HG03457 (cell line): ENCODE data around the gene RXFP4.
"Not testable (repeated sequence)": the region's sequence is repeated elsewhere in the genome, so short reads cannot be mapped to it uniquely, and the experiment has no call there.

Experiments
- ATAC-seq: cut with Tn5 transposase; IDR thresholded peaks from one replicate; pipeline ENCODE4 v1.9.1; 2021; ENCODE audit warnings: moderate number of reproducible peaks; ENCODE audit not compliant: unreplicated experiment

The RXFP4 gene

GRCh38 chr1:155940993-155941844 lies at the start of gene RXFP4:
Gene RXFP4 (plus strand): TSS chr1:155941638. CDS start chr1:155941710, 72 bp downstream.
- ATAC-seq, result no peak

GRCh38 chr1:155892796-155893195 lies 48.6 kb upstream of the RXFP4 start:
- no peak for ATAC-seq

GRCh38 chr1:155893389-155894142 lies 47.9 kb upstream of the RXFP4 start:
- ATAC-seq, result no peak

- not testable (repeated sequence) for ATAC-seq
These were observed 45.8 kb upstream of the RXFP4 start for GRCh38 chr1:155895617-155896016.

- not testable (repeated sequence) for ATAC-seq
These were observed 45.0 kb upstream of the RXFP4 start for GRCh38 chr1:155896476-155896875.

- ATAC-seq, result no peak
These were observed 43.7 kb upstream of the RXFP4 start for GRCh38 chr1:155897746-155898145.

GRCh38 chr1:155898888-155899287 lies 42.5 kb upstream of the RXFP4 start:
- no peak for ATAC-seq

- no peak for ATAC-seq
These were observed 41.8 kb upstream of the RXFP4 start for GRCh38 chr1:155899683-155900082.

GRCh38 chr1:155900161-155900560 lies 41.3 kb upstream of the RXFP4 start:
- ATAC-seq, result no peak

- no peak for ATAC-seq
These were observed 37.2 kb upstream of the RXFP4 start for GRCh38 chr1:155904261-155904660.

GRCh38 chr1:155909894-155910293 lies 31.5 kb upstream of the RXFP4 start:
- no peak for ATAC-seq

- peak; percentile 15 for ATAC-seq
These were observed 30.8 kb upstream of the RXFP4 start for GRCh38 chr1:155910621-155911121.

- peak; percentile 70 for ATAC-seq
These were observed 30.0 kb upstream of the RXFP4 start, which contains the start of gene RIT1 for GRCh38 chr1:155911156-155912055. Gene RIT1 (minus strand): TSS chr1:155911349. CDS start chr1:155910761, 588 bp downstream.

GRCh38 chr1:155912056-155912536 lies 29.3 kb upstream of the RXFP4 start:
- ATAC-seq, result no peak

GRCh38 chr1:155913969-155914757 lies 27.3 kb upstream of the RXFP4 start:
- ATAC-seq, result no peak

GRCh38 chr1:155918660-155919059 lies 22.8 kb upstream of the RXFP4 start:
- no peak for ATAC-seq

GRCh38 chr1:155919801-155920200 lies 21.6 kb upstream of the RXFP4 start:
- no peak for ATAC-seq

- no peak for ATAC-seq
These were observed 20.7 kb upstream of the RXFP4 start for GRCh38 chr1:155920717-155921116.

- ATAC-seq, result no peak
These were observed 15.9 kb upstream of the RXFP4 start for GRCh38 chr1:155925506-155925905.

GRCh38 chr1:155929057-155929456 lies 12.4 kb upstream of the RXFP4 start:
- ATAC-seq, result no peak
